GM20431 (cell line): ENCODE measurements around the gene SCAPER.

Experiments
- in situ Hi-C: fragments of 300-500 bp; cut with MseI, MboI; formaldehyde crosslinking; loops from one replicate; pipeline ENCODE4 v1.15.0; 2020; ENCODE audit warnings: low sequenced_read_pairs; ENCODE audit not compliant: unreplicated experiment

The SCAPER gene

DNA sequence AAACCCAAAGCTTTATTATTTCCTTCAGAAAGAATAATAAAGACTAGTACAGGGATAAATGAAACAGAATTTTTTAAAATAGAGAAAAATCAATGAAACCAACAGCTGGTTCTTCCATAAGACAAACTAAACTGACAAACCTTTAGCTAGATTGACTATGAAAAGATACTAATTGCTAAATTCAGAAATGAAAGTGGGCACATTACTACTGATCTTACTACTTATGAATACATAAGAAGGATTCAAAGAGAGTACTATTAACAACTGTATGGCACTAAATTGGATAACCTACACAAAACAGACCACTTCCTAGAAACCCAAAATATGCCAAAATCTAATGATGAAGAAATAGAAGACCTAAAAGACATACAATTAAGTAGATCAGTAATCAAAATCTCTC is 290.4 kb downstream of the SCAPER start:
- in situ Hi-C loops = no loop called here

- in situ Hi-C loops = no loop called here
Observed at GRCh38 chr15:76588811-76589747, 316.1 kb downstream of the SCAPER start.

DNA sequence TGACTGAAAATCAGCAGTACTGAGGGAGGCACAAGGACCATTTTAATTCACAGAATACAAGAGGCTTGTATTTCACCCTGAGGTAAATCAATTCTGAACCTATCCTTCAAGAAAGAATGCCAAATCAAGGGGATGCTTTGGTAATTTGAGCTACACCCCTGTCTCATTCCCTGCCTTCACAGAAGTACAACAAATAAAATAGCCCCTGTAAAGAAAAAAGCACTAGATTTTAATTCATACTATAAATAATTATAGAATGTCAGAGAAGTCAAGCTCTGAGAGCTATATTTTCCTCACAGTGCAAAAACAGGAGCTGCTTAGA is 319.6 kb downstream of the SCAPER start:
- in situ Hi-C loops = no loop called here

GRCh38 chr15:76584868-76585575 is 320.1 kb downstream of the SCAPER start:
- in situ Hi-C loops = no loop called here

DNA sequence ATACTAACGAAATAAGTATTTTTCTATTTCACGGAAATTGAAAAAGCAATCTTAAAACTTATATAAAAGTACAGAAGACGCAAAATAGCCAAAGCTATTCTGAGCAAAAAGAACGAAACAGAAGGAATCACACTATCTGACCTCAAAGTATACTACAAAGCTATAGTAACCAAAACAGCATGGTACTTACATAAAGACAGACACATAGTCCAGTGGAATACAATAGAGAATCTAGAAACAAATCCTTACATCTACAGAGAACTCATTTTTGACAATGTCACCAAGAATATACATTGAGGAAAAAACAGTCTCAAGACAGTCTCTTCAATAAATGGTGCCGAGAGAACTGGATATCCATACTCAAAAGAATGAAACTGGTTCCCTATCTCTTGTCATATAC is 322.6 kb downstream of the SCAPER start:
- in situ Hi-C loops = no loop called here

DNA sequence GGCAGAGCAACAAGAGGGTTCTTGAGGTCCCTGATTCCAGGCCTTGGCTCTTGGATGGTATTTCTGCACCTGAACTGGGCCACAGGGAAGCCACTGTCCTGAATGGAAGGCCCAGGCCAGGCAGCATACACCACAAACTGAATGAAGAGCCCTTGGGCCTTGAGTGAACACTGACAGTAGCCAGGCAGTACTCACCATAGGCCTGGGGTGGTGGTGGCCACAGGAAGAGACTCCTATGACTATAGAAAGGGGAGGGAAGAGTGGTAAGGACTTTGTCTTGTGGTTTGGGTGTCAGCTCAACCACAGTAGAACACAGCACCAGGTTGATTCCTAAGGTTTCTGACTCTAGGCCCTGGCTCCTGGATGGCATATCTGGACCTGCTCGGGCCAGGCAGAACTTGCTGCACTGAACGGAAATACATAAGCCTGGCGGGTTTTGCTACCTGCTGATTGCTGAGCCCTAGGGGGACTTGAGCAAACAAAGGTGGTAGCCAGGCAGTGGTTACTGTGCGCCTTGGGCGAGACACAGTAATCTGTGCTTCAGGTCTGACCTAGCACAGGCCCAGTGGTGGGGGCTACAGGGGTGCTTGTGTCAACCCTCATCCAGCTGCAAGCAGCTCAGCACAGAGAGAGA is 327.1 kb downstream of the SCAPER start:
- in situ Hi-C loops = no loop called here

- in situ Hi-C loops = no loop called here
Observed at GRCh38 chr15:76576523-76577279, 328.4 kb downstream of the SCAPER start.

GRCh38 chr15:76575679-76576078 is 329.5 kb downstream of the SCAPER start:
- in situ Hi-C loops = no loop called here

GRCh38 chr15:76575274-76575673 is 329.9 kb downstream of the SCAPER start:
- in situ Hi-C loops = no loop called here

DNA sequence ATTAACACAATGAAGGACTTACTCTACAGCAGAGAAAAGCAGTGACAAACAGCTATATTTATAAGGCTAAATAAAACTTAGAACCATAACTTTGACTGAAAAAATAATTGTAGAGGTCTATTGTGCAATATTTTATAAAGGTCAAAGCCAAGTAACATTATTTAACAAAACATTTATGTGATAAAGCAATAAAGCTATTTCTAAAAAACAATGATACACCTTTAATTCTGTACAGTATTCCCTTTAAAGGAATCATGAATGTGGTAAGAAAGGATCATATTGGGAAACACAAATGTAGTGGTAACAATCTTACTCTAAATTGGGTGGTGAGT is 332.2 kb downstream of the SCAPER start:
- in situ Hi-C loops = no loop called here

DNA sequence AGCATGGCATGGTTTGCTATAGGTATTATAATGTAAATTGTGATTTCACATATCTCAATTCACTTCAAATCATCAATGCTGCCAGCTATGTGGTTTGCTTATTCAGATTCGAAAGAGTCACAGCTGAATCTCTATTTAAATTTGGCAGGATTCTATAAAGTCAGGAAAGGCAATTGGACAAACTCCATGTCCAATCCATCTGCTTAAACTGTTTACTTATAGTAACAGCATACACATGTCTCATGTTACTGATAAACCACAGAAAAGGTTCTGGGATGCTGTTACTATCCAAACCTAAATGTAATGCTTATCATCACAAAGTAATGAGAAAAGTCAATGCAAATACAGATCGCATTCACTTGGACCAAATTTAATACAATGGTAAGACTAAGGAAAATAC is 338.9 kb downstream of the SCAPER start:
- in situ Hi-C loops = no loop called here

DNA sequence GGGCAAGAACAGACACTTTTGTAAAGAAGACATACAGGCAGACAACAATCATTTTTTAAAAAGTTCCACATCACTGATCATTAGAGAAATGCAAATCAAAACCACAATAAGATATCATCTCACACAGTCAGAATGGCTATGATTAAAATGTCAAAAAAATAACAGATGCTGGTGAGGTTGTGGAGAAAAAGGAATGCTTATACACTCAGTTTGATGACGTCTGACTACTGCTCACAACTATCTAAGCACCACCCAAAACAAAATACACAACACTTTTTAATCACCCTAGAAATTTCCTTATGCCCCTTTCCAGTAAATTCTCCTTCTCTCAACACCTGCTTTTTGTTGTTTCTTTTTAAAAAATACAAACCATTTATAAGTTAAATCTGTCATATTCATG is 339.8 kb downstream of the SCAPER start:
- in situ Hi-C loops = no loop called here

DNA sequence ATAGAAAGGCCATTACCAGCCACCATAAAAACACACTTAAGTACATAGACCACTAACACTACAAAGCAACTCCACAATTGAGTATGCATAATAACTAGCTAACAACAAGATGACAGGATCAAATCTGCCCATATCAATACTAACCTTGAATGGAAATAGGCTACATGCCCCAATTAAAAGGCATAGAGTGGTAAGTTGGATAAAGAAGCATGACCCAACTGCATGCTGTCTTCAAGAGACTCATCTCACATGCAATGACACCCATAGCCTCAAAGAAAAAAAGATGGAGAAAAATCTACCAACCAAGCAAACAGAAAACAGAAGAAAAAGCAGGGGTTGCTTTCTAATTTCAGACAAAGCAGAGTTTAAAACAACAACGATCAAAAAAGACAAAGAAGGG is 349.9 kb downstream of the SCAPER start:
- in situ Hi-C loops = no loop called here

DNA sequence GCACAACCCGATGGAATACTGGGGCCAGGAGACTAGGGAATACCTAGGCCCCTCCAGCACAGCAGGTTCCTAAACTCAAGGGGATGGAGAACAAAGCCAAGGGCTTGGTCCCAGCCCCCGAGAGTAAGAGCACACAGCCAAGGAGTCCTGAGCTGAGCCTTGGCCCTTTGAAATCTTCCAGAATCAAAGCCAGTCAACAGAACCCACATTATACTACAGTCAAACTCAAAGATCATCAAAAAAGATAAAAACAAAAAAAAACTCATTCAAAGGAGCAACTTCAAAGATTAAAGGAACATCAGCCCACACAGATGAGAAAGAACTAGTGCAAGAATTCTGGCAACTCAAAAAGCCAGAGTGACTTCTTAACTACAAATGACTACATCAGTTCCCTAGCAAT is 351.6 kb downstream of the SCAPER start:
- in situ Hi-C loops = no loop called here

DNA sequence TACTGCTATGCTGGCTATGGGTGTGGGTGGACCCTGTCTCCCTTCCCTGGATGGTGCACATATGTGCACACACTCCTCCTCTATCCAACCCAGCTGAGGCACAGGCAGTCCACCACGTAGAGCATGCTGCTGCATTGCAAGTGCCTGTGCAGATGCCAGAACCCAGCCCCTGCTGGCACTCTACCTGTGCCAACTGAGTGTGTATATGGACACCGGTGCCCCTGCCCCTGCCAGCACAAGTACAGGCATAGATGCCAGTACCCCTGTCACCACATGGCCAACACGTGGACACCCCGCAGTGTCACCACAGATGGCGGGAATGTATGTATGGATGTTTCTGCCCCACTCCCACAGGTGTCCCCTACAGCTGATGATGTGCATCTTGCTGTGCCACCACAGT is 352.0 kb downstream of the SCAPER start:
- in situ Hi-C loops = no loop called here

DNA sequence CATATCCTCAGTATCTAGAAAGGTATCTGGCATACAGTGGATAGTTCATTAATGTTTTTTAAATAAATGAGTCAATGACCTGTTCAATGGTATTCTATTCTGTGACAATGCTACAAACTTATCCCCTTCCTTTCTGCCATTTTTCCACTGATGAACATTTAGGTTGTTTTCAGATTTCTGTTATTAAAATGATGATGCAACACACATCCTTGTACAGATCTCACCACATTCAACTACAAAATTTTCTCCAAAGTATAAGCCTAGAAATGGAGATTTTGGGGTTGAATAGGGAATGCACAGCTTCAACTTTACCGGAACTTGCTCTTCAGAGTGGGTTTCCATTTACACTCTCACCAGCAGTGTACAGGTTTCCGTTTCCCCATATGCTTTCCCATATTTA is 358.3 kb downstream of the SCAPER start:
- in situ Hi-C loops = no loop called here

DNA sequence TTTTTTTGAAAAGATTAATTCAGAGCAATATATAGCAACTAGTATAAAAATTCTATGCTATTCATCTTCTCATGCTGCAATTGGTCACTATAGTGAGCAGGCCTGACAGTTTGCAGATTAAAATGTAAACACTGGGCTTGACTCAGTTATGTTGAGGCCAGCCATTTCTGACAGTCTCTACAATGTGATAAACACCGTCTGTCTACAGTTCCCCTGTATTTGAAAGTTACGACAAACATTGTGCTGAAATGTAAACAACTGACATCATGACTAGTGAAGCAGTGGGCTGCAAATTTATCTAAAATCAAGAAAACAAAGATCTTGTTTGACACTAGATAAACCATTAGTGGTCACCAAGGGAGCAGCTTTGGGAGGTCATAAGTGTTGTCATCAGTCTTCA is 371.1 kb downstream of the SCAPER start:
- in situ Hi-C loops = no loop called here

DNA sequence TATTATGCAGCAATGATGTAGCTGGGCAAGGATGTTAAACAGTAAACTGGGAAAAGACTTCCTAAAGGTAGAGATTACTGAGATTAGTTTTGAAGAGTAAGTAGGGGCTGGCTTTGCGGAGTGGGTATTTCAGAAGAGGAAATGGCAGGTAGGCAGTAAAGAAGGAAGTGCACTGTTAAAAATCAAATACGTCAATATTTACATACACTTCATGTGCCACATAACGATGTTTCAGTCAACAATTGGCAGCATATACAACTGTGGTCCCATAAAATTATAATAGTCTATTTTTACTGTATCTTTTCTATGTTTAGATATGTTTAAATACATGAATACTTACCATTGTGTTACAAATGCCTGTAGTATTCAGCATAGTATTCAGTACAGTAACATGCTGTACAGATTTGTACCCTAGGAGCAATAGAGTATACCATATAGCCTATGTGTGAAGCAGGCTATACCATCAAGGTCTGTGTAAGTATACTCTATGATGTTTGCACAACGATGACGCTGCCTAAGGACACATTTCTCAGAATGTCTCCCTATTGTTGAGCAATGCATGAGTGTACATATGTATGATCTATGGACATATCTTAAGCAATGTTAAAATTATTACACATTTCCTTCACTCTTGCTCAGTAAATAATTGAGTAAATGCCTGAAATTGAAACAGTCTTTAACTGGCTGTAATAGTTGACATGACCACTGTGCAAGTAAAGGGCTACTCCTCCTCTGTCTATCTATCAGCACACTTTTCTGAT is 371.9 kb downstream of the SCAPER start:
- in situ Hi-C loops = no loop called here

DNA sequence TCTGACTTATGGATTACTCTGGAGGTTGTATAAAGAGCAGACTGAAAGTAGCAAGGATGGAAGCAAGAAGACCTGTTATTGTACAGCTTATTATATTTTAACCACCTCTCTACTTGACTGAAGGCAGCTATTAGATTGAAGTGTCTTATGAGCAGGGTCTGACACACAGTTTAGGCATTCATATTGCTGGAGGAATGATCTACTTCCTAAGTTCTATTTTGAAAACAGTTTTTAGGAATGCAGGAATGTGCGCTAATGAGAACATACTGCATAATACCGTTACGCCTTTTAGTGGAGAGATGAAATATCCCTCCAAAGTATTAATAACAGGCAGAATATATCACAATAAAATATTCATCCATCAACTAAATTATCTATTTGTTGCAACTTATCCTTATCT is 375.2 kb downstream of the SCAPER start:
- in situ Hi-C loops = no loop called here

GRCh38 chr15:76526111-76526510 is 379.0 kb downstream of the SCAPER start:
- in situ Hi-C loops = no loop called here
